HG03565 (cell line): ENCODE results near the gene TBC1D22A.

Source experiments
- ATAC-seq: cut with Tn5 transposase; IDR thresholded peaks from one replicate; pipeline ENCODE4 v1.9.1; 2021; ENCODE audit warnings: mild to moderate bottlenecking, moderate library complexity; ENCODE audit not compliant: unreplicated experiment

TBC1D22A gene

DNA sequence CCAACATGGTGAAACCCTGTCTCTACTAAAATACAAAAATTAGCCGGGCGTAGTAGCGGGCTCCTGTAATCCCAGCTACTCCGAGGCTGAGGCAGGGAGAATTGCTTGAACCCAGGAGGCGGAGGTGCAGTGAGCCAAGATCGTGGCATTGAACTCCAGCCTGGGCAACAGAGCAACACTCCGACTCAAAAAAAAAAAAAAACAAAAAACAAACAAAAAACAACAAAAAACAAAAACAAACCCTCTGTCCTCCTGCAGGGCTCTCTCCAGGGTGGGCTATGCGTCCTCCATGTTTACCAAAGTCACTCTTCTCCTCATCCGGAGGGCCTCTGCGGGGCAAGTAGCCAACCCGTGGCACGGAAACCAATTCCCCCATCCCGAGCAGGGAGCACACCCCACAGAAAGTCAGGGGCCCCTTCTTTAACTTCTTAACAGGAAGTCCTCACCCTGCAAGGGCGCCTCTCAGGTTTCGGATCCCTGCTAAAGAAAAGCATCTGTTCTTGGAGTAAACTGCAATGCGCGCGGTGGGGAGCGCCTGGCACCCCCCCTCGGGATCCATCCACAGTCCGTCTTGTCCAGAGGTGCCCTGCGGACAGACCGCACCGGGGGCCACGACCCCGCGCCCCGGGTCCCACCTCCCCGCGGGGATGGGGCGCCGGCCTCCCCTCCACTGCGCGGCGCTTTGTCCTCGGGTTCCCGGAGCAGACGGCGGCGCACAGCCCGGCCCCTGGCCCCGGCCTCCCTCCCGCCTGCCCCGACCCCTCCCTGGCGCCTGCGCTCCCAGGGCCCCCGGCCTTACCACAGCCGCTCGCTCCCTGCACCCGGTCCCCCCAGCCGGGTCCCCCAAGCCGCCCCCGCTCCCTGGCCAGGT, 25.1 kb upstream of the TBC1D22A start:
- ATAC-seq, result no peak

DNA sequence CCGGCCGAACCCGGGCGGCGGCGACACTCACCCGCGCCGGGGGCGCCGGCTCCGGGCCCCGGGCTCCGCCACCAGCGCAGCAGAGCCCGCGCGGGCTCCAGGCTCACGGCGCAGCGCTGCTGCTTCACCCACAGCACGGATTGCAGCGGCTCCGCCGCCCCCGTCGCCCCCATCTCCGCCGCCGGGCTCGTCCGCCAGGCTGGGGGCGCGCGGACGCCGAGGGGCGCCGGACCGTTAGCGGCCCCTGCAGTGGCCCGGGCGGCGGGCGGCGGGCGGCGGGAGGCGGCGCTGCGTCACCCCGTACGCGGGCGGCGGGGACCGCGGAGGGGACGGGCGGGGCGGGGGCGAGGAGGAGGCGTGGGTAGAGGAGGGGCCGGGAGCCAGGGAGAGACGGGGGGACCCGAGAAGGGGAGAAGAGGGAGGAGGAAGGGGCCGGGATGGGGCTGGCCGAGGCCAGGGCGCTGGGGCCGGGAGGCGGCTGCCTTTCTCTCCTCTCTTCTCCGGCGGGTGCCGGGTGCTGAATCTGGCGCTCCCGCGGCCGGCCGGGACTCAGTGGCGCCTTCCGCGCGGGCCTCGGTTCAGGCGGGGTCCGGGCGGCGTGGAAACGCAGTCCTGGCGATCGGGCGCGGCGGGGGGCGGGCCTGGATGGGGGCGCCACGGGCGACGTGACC, 24.3 kb upstream of the TBC1D22A start, which contains the start of gene CERK:
CERK (minus strand) TSS at position 277 of the 671 bp plus-strand sequence; CDS start at position 173, 104 bp downstream.
- no peak for ATAC-seq

DNA sequence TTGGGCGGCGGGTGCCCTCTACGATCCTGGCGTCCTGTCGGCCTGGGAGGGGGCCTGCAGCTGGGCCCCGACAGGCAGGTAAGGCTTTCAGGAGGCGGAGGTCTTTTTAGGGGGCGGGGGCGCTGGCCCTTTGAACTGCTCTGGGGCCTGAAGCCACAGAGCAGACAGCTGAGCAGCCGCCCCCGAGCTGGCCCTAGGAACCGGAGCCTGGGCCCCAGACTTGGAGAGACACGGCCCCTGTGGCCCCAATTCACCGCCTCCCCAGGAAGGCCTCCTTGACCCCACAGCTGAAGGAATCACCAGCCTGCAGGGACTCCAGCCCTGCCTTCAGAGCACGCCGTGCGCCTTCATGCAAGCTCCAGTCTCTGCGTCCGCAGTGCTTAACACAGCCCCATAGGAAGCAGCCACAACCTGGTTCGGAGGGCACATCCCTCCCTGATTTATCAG, 23.8 kb upstream of the TBC1D22A start:
- no peak for ATAC-seq

DNA sequence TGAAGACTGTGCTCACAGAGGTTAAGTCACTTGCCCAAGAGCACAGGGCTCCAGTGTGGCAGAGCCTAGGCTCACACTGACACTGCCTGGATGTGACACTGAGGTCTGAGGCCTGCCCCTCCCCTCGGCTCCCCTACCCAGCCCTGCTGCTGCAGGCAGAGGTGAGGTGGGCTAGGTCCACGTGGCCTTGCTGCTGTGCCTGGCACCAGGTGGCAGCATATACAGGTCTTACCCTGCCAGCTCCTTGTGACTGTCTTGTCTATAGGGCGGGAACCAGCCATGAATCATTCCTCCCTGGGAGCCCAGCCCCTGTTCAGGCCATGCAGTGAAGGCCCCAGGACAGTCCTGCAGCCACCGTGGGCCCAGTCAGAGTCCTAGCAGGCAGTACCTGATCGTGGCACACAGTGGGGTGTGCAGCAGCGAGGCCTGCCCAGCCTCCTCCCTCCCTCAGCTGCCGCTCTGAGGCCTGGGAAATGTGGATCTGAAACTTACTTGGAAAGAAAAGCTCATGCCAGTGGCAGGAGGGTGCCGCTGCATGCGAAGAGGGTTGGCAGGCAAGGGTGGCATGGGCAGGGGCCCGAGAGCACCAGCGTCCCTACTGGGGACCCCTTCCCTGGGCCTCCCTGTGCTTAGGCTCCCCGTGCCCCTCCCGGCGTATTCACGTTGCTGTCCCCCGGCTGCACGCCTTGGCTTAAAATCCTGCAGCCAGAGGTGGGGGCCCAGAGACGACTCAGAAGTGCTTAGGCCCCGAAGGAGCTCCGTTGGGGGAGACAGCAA, 23.2 kb upstream of the TBC1D22A start:
- ATAC-seq, result no peak

DNA sequence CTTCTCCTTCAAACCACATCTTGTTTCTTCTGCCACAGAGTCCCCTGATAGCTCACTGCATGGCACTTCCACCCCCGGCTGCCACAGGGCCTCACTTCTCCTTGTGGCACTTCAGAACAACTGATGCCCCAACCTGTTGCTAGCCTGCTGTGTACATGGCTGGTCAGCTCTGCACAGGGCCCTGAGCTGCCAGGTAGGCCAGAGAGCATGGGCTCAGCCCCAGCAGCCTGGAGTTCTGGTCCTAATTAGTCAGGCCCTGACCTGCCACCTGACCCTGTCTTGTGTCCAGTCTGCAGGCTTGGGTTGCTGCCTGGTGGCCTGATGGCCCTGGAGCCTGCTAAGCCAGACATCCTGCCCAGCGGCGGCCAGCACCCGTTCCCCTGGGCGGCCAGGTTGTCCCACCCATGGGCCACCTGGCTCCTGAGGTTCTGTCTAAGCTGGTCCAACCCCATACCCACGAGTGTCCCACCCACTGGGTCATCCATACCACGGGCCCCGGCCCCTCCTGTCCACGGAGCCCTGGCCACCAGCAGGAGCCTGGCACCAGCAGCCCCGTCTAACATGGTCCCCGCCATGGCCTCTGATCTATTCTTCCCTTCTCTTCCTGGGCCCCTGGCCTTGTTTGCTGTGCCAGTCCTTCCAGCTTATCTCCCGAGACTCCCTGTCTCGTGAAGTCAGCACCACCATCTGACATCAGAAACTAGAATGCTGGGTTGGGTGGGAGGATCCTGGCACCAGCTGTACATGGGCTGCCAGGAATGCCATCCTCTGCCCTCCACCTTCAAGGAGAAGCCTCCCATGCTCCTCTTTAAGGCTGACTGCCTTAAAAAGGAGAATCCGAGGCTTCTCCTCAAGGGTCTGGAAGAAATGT, 21.3 kb upstream of the TBC1D22A start:
- no peak for ATAC-seq

DNA sequence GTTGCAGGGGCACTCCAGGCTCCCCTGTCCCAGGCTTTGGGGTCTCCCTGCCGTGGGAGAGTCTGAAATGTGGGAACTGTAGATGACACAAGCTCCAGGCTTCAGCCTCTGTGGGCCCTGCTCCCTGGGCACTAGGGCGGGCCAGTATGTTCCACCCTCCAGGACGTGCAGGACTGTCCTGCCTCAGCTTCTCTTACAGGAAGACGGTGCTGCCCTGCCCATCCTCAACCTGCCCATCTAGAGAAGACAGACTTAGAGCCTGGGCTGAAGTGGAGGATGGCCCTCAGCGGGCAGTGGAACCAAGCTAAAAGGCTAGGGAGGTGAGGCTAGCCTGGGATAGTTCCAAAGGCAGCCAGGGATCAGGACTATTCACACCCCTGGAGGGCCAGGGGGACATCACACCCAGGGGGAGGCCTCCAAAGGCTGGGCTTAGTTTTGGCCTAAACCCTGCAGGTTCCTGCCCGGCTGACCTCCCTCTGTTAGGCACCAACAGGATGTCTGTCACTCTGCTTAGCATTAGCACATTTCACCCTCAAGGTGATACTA, 20.4 kb upstream of the TBC1D22A start:
- ATAC-seq, result no peak

DNA sequence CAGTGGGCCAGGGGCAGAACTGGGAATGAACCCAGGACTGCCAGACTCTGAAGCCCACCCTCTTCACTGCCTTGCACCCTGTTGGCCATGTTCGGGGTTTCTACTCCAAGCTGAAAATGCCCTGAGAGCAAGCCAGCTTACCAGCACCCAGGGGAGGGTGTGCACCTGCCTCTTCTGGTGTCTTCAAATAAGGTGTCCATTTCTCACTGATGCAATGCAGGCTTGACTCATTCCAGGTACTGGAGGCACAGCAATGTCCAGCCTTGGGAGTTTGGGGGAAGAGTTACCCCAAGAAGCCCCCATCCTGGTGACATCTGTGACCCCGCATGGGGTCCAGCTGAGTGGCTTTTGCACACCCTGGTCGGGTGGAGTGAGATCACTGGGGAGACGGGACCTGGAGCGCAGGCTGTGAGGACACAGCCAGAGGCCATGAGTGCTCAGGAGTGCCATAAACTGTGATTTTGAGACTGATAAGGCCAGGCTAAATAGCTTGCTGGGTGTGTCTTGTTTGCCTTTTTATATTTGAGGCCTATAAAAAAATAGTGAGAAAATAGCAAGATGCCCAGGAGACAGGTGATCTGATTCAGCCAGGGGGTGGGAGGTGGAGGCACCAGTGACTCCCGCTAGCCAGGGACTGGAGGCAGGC, 19.8 kb upstream of the TBC1D22A start:
- no peak for ATAC-seq

DNA sequence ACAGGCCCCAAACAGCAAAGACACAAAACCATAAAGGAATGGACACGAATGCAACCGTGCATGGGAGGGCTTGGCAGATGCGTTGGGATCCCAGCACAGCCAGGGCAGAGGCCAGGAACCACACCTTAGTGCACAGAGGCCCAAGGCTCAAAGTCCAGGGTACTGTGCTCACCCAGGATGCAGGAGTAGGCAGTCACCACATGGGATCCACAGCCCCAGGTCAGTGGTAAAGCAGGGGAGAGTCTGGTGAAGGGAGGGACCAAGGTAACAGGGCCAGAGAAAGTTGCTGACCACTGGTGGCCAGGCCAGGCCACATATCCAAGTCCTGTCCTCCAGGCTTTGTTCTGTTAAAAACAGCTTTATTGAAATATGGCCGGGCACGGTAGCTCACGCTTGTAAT, 17.9 kb upstream of the TBC1D22A start:
- no peak for ATAC-seq

DNA sequence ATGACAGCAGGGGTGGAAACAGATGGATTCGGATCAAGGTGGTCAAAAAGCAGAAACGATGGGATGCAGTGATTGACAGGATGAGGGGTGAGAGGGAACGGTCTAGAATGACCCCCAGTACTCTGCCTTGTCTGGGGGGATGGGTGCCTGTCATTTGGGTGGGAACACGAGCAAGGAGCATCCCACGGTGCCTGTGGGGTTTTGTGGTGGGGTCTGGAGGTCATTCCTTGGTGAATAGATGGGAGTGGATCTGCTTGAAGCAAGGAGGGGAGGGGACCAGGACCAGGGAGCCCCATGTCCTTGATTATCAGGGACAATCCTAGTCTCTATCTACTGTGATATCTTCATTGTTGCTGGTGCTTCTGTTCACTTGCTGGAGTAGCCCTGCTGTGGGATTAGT, 16.3 kb upstream of the TBC1D22A start:
- ATAC-seq, result no peak

DNA sequence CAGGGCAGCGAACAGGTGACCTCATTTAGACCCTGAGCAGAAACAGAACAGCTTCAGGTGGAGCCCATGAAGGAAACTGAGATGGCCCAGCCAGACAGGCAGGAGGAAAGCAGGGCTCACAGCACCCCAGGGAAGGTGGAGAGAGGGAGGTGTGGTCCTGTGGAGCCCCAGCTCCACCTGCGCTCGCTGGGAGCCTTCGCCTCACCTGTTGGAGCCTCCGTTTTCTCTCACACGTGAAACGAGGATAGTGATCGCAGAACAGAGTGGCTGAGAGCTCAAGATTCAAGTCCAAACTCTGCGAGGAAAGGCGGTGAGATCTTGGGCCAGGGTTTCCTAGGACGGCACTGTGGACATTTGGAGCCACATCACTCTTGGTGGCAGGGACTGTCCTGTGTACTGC, 15.8 kb upstream of the TBC1D22A start:
- no peak for ATAC-seq

DNA sequence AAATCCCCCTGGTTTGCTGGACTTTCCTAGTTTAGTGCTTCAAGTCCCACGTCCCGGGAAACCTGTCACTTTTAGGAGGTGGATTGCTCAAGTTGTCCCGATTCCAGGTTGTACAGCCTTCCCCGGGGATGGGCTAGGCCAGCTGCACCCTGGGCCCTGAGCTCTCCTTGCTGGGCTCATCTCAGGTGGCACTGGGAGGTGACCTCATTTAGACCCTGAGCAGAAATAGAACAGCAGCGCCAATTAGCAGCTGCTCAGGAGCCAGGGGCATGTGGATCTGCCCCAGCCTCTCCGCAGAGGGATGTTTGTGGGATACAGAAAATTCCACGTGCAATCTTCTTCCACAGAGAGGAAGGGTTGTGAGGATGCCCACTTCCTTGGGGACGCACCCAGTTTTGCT, 14.8 kb upstream of the TBC1D22A start:
- no peak for ATAC-seq

DNA sequence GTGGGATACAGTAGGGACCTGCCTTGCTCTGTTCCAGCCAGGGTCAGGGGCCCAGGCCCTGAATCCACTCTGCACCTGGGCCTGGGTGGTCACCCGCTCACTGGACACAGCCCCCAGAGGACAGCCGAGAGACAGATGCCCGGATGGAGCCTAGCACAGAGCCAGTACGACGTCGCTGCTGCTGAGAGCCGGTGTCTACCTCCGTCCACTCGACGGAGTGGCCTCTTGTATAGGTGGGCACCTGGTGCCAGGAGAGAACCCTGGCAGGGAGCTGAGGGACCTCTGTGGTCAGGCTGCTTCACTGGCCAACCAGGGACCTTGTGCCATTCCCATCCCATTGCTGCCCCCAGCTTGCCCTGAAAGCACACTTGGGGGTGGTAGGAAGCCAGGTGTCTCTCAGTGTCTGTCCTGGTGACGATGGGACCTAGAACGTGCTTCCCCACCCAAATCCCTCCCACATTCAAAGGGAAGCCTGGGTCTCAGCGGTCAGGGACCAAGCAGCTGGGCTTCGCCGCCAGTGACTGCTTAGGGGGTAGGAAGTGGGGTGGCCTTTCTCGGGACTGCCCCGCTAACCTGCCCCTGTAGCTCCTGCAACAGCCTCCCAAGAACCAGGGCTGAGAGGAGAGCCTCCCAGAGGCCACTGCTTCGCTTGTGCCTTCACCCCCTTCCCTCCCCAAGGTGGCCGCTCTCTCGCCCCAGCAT, 14.1 kb upstream of the TBC1D22A start:
- ATAC-seq, result no peak

DNA sequence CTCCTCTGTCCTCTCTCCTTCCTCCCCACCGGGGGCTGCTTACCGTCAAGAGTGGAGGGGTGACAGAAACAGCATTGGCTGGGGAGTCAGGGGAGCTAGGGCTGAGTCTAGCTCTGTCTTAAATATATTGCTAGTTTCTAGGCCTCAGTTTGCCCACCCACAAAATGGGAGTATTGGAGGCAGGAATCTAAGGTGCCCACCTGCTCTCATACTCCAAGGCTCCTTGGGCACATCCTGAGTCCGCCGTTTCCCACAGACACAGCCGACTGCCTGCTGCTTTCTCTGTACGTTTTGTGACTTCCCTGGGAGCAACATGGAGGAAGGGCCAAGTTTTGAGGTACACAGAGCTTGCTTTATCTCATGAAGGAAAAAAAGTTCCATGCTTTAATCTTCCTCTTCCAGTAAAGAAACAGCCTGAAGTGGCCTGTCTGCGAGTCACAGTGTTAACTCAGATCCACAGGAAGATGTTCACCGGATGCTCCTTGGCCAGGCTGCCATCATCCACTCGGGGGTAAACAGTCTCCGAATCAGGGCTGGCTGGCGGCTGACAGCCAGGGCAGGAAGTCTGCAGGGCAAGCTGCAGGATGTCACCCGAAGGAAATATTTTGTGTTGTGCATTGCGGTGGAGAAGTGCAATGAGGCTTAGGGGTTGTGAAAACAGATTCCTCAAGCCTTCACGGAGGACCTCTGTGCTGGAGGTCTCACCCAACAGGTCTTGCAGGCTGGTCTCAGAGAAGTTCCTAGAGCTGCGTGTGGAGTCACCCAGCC, 13.4 kb upstream of the TBC1D22A start:
- ATAC-seq, result no peak

DNA sequence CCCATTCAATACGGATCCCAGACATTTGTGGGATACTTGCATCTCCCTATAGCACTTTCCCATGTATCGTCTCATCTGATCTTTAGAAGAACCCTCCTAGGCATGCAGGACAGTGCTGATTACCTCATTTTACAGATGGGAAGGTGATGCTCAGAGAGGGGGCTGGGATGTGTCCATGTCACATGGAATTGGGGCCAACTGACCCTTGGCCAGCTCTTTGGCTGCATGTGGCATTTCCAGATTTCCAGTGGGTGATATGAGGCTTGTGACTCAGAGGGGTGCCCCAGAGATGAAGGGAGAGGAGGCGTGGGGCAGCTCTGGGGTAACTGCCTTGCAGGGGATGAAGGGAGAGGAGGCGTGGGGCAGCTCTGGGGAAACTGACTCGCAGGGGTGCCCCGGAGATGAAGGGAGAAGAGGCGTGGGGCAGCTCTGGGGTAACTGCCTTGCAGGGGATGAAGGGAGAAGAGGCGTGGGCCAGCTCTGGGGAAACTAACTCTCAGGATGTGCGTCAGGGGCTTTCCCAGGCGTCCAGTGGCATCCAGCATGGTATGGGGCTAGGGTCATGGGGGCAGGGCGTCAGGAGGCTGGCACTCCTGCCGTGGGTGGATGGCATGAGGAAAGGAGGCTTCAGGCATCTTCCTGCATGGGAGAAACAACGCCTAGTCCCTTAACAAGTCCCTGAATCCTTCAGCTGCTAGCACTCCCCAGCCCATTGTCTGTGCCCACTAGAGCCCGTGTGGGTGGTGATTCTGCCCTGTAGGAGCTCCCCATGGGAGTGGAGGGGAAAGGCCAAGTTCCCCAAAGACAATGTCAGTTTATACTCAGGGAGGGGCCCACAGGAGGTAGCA, 12.5 kb upstream of the TBC1D22A start:
- no peak for ATAC-seq

DNA sequence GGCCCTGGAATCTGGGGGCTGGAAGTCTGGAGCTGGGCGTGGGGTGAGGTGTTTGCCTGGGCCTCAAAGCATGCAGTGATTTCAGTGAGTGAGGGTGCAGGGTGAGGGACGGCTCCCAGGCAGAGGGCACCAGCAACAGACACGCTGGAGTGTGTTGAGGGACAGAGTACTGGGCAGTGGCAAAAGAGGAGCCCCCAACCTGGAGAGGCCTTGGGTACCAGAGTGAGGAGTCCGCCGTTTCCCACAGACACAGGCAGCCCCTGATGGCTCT, 12.0 kb upstream of the TBC1D22A start:
- ATAC-seq, result no peak

DNA sequence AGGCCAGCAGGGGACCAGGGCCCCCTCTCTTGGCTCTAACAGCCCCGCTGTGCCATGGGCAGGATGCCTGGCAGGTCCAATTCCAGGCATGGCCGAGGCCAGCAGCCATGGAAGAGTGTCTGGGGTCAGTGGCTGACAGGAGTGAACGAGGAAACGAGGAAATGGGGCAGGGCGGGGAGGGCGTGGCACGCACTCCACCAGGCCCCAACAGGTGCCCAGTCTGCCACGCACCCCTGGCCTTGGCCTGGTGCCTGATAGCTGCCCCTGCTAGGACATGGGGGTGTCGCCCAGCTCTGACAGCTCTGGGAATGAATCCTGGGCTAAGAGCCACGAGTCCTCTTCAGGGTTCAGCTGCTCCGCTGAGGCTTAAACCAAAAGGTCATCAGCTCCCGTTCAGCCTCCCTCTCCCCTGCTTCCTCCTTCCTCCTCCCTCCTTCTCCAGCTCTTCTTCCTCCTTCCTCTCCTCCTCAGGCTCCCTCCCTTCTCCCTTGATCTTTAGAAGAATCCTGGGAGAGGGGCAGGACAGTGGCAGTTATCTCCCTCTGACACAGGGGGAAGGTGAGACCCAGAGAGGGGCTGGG, 11.5 kb upstream of the TBC1D22A start:
- ATAC-seq, result no peak

DNA sequence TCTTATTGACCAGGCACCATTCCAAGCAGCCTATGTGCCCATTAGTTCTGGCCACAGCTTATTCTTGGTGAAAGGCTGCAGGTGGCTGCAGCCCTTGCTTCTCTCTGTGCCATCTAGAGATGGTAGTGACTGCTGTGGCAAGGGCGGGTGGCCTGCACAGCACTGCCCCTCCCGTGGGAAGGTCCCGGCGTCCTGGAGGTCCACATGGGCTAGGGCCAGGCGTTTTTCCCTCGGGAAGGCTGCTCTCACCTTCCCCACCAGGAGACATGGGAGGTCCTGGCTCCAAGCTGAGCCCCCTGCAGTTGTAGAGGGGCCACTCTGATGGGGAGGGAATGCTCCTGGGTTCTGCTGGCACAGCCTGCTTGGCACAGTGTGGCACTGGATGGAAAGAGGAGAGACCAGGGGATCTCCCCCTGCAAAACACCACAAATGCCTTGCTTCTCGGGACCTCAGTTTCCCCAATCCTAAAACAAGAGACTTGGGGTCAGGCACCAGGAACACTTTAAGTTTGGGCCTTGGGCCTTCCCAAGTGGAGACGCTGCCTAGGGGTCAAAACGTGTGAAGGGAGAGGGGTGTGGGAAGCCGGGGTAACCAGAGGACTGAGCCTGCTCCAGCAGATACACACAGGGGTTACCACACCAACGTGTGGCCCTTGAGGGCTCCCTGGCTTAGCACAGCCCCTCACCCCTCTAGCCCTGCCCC, 10.0 kb upstream of the TBC1D22A start:
- ATAC-seq, result no peak
